Left ventricle myocardium inferior (tissue), 1 donor: Measurements from ENCODE around the gene PGM5. TPM values are rescaled to one million over a fixed set of nuclear protein-coding genes. Genes with fewer than 3 reads are reported as not detected.

Experiments
- DNase-seq: peaks from one replicate; pipeline ENCODE4 v3.0.0-alpha.2; 2020
- H3K27ac ChIP-seq: fragments of 200-600 bp; replicated peaks from 2 replicates; pipeline ENCODE4 v1.8.0; 2021
- H3K27me3 ChIP-seq: fragments of 200-600 bp; 2 replicates; pipeline ENCODE4 v1.8.0; 2021; ENCODE audit warnings: low read depth
- H3K36me3 ChIP-seq: fragments of 200-600 bp; 2 replicates; pipeline ENCODE4 v1.8.0; 2021
- H3K4me1 ChIP-seq: fragments of 200-600 bp; 2 replicates; pipeline ENCODE4 v1.8.0; 2021
- H3K4me3 ChIP-seq: fragments of 200-600 bp; 2 replicates; pipeline ENCODE4 v1.8.0; 2021; ENCODE audit warnings: mild to moderate bottlenecking, moderate library complexity
- H3K9me3 ChIP-seq: fragments of 200-600 bp; replicated peaks from 2 replicates; pipeline ENCODE4 v1.8.0; 2021
- CTCF ChIP-seq: fragments of 200-600 bp; IDR thresholded peaks from 2 replicates; pipeline ENCODE4 v1.8.0; 2021; ENCODE audit warnings: antibody characterized with exemption, mild to moderate bottlenecking, borderline replicate concordance
- intact Hi-C: fragments of 100-400 bp; cut with micrococcal nuclease; formaldehyde crosslinking; loops from one replicate; pipeline ENCODE4 v1.11.0; 2022
- total RNA-seq: library from RNA; stranded (reverse); fragmentation: NEBNext Ultra II Directional; extraction: Animal tissue kit (Norgen Biotek cat#: 25700); gene quantifications from one replicate; pipeline ENCODE4 v1.2.1, GENCODE V29; 2021
- donor health status: DM: no; HTN: yes; CAD: no; lungs with severe emphysema.

The PGM5 gene
- total RNA-seq, 1 donor from 2014 or later: 190 TPM

GRCh38 chr9:68443624-68444023 is 87.2 kb downstream of the PGM5 start:
- Histone ChIP-seq H3K4me3 (no peak overlapping the region), H3K27me3 (no peaks in the 10 kb centered on the region), H3K36me3 (peaks cover 5% of the 10 kb centered on the region), H3K27ac (no peak overlapping the region), H3K4me1 (peaks cover 46% of the 10 kb centered on the region), H3K9me3 (peaks cover 19% of the 10 kb centered on the region)
- intact Hi-C loops: no loop called here
- no peak for TF ChIP-seq CTCF
- no peak for DNase-seq

GRCh38 chr9:68446836-68447235 is 90.4 kb downstream of the PGM5 start:
- H3K36me3 ChIP-seq: peaks cover under 1% of the 10 kb centered on the region
- H3K27me3 ChIP-seq: no peaks in the 10 kb centered on the region
- H3K4me3 ChIP-seq: no peak overlapping the region
- H3K9me3 ChIP-seq: peaks cover 5% of the 10 kb centered on the region
- peaks cover 74% of the 10 kb centered on the region for H3K4me1 ChIP-seq
- DNase-seq: no peak
- no peak for TF ChIP-seq CTCF
- peak overlapping the region; percentile 42 for H3K27ac ChIP-seq
- intact Hi-C loops: no loop called here

GRCh38 chr9:68447611-68448010 is 91.2 kb downstream of the PGM5 start:
- Histone ChIP-seq H3K4me1 (peaks cover 81% of the 10 kb centered on the region), H3K27me3 (no peaks in the 10 kb centered on the region), H3K27ac (peak overlapping the region; percentile 42), H3K36me3 (no peaks in the 10 kb centered on the region), H3K4me3 (no peak overlapping the region), H3K9me3 (no peaks in the 10 kb centered on the region)
- no peak for TF ChIP-seq CTCF
- DNase-seq: no peak
- intact Hi-C loops: no loop called here

- intact Hi-C loops: no loop called here
- DNase-seq: no peak
- TF ChIP-seq CTCF: no peak
- H3K4me3 ChIP-seq: no peak overlapping the region
- H3K27me3 ChIP-seq: no peaks in the 10 kb centered on the region
- no peaks in the 10 kb centered on the region for H3K36me3 ChIP-seq
- peaks cover 75% of the 10 kb centered on the region for H3K4me1 ChIP-seq
- no peaks in the 10 kb centered on the region for H3K9me3 ChIP-seq
- H3K27ac ChIP-seq: peak overlapping the region; percentile 52
These were observed 98.3 kb downstream of the PGM5 start for GRCh38 chr9:68454579-68455334.

GRCh38 chr9:68455451-68455850 is 99.0 kb downstream of the PGM5 start:
- Histone ChIP-seq H3K36me3 (no peaks in the 10 kb centered on the region), H3K4me3 (no peak overlapping the region), H3K9me3 (no peaks in the 10 kb centered on the region), H3K27ac (peak overlapping the region; percentile 52), H3K4me1 (peaks cover 72% of the 10 kb centered on the region), H3K27me3 (no peaks in the 10 kb centered on the region)
- intact Hi-C loops: no loop called here
- TF ChIP-seq CTCF: no peak
- DNase-seq: no peak
